H1 (cell line): ENCODE measurements around the gene ERCC6. TPM values are rescaled to one million over a fixed set of nuclear protein-coding genes. Genes with fewer than 3 reads are reported as not detected.

Experiments
- CTCF ChIA-PET: fragments of 300-600 bp; sonication (Branson Sonifier 250); formaldehyde crosslinking; loops from one replicate; lab custom pipeline; 2021; ENCODE audit not compliant: partially characterized antibody; lab: Charles Lee
- POLR2A ChIA-PET: fragments of 300-600 bp; sonication (Branson Sonifier 250); formaldehyde crosslinking; loops from one replicate; lab custom pipeline; 2021; ENCODE audit warnings: inconsistent platforms; ENCODE audit not compliant: partially characterized antibody; lab: Charles Lee
- DNase-seq, 2 experiments: peaks; one replicate each; pipeline versions ENCODE4 v3.0.0 to v3.0.0-alpha.2; 2010 to 2022; ENCODE audit warnings: low spot score in 2 of 2, low read depth in 1 of 2, mixed read lengths in 1 of 2
- FAIRE-seq: peaks from 2 replicates; lab custom pipeline; 2011; peaks lifted over from hg19 to GRCh38; lab: Jason Lieb, UNC
- H2AFZ ChIP-seq: 2 replicates; pipeline ENCODE4 v1.8.1; 2012; ENCODE audit warnings: low read length, inconsistent platforms
- H2AK5ac ChIP-seq: 2 replicates; pipeline ENCODE4 v1.6.1; 2013; ENCODE audit warnings: low read depth, low read length
- H2BK120ac ChIP-seq: replicated peaks from 2 replicates; pipeline ENCODE3; 2013; ENCODE audit warnings: low read depth, low read length, inconsistent platforms
- H2BK12ac ChIP-seq: 2 replicates; pipeline ENCODE4 v1.6.1; 2013; ENCODE audit warnings: low read depth, low read length
- H2BK15ac ChIP-seq: 2 replicates; pipeline ENCODE4 v1.6.1; 2013; ENCODE audit warnings: low read length
- H2BK20ac ChIP-seq: 2 replicates; pipeline ENCODE4 v1.6.1; 2013; ENCODE audit warnings: low read length
- H2BK5ac ChIP-seq: 2 replicates; pipeline ENCODE4 v1.6.1; 2013; ENCODE audit warnings: low read depth, low read length
- H3K14ac ChIP-seq: 2 replicates; pipeline ENCODE4 v1.6.1; 2013; ENCODE audit warnings: inconsistent platforms; ENCODE audit not compliant: insufficient read length
- H3K18ac ChIP-seq: 2 replicates; pipeline ENCODE4 v1.6.1; 2013; ENCODE audit warnings: low read length; ENCODE audit errors: extremely low read depth
- H3K23ac ChIP-seq: 2 replicates; pipeline ENCODE4 v1.6.1; 2013; ENCODE audit warnings: inconsistent platforms; ENCODE audit not compliant: insufficient read length
- H3K23me2 ChIP-seq: 2 replicates; pipeline ENCODE4 v1.6.1; 2013; ENCODE audit warnings: low read depth, low read length
- H3K27ac ChIP-seq: 2 replicates; pipeline ENCODE4 v1.6.1; 2011; ENCODE audit warnings: low read depth, low read length, inconsistent platforms
- H3K27me3 ChIP-seq, 4 experiments: replicated peaks in 1 of 4; 1 replicate in 1 of 4; 2 replicates in 3 of 4; pipeline versions ENCODE4 v1.6.1 to v1.8.1; 2011 to 2013; ENCODE audit warnings: low read length in 3 of 4, mild to moderate bottlenecking in 3 of 4, inconsistent platforms in 2 of 4, mixed read lengths in 2 of 4, moderate library complexity in 1 of 4; ENCODE audit not compliant: control insufficient read depth in 3 of 4, insufficient read depth in 3 of 4; ENCODE audit errors: extremely low read depth in 1 of 4
- H3K36me3 ChIP-seq, 4 experiments: 2 replicates each; pipeline versions ENCODE4 v1.6.1 to v1.8.1; 2011 to 2013; ENCODE audit warnings: mild to moderate bottlenecking in 4 of 4, low read length in 3 of 4, moderate library complexity in 2 of 4, control low read depth in 1 of 4, inconsistent platforms in 1 of 4; ENCODE audit not compliant: insufficient read depth in 4 of 4, control insufficient read depth in 2 of 4
- H3K4ac ChIP-seq: replicated peaks from 2 replicates; pipeline ENCODE3; 2013; ENCODE audit warnings: low read length, low read depth, mixed read lengths, inconsistent platforms; ENCODE audit not compliant: insufficient read length
- H3K4me1 ChIP-seq, 4 experiments: replicated peaks in 1 of 4; 1 replicate in 1 of 4; 2 replicates in 3 of 4; pipeline versions ENCODE4 v1.6.1 to v1.8.1; 2011 to 2013; ENCODE audit warnings: low read length in 3 of 4, inconsistent platforms in 2 of 4, mixed read lengths in 1 of 4; ENCODE audit not compliant: insufficient read depth in 4 of 4, control insufficient read depth in 3 of 4
- H3K4me2 ChIP-seq, 2 experiments: 2 replicates each; pipeline versions ENCODE4 v1.6.1 to v1.8.1; 2011 to 2013; ENCODE audit warnings: low read depth in 2 of 2, low read length in 2 of 2, control low read depth in 1 of 2, inconsistent platforms in 1 of 2, mild to moderate bottlenecking in 1 of 2; ENCODE audit not compliant: insufficient read depth in 1 of 2
- H3K4me3 ChIP-seq, 4 experiments: fragments of 200-600, 300-600 bp in 1 of 4; sonication (generic), shearing (Covaris generic), sonication (Bioruptor Twin) in 1 of 4; 2 replicates each; pipeline versions ENCODE4 v1.5.1 to v1.8.1; 2011 to 2016; ENCODE audit warnings: low read length in 4 of 4, low read depth in 3 of 4, control low read depth in 2 of 4, inconsistent platforms in 2 of 4, mild to moderate bottlenecking in 2 of 4, mixed read lengths in 1 of 4, moderate library complexity in 1 of 4; ENCODE audit not compliant: insufficient read depth in 2 of 4; ENCODE audit errors: extremely low read depth in 1 of 4
- H3K56ac ChIP-seq: replicated peaks from 2 replicates; pipeline ENCODE3; 2013; ENCODE audit warnings: low read depth, mild to moderate bottlenecking, mixed read lengths, low read length, inconsistent platforms; ENCODE audit not compliant: insufficient read length
- H3K79me1 ChIP-seq: 2 replicates; pipeline ENCODE4 v1.6.1; 2013; ENCODE audit warnings: low read depth, low read length, control low read depth
- H3K79me2 ChIP-seq, 2 experiments: 2 replicates each; pipeline versions ENCODE4 v1.6.1 to v1.8.1; 2012 to 2013; ENCODE audit warnings: low read length in 2 of 2, mild to moderate bottlenecking in 2 of 2, inconsistent platforms in 1 of 2; ENCODE audit not compliant: insufficient read depth in 2 of 2, control insufficient read depth in 1 of 2
- H3K9ac ChIP-seq, 4 experiments: replicated peaks in 1 of 4; 1 replicate in 1 of 4; 2 replicates in 3 of 4; pipeline versions ENCODE4 v1.6.1 to v1.8.1; 2011 to 2013; ENCODE audit warnings: low read depth in 3 of 4, low read length in 3 of 4, control low read depth in 2 of 4, mild to moderate bottlenecking in 2 of 4, moderate library complexity in 2 of 4, inconsistent platforms in 1 of 4; ENCODE audit errors: extremely low read depth in 1 of 4
- H3K9me3 ChIP-seq, 2 experiments: 2 replicates each; pipeline versions ENCODE4 v1.6.1 to v1.8.1; 2012 to 2013; ENCODE audit warnings: mild to moderate bottlenecking in 2 of 2, moderate library complexity in 2 of 2, control low read depth in 1 of 2, inconsistent platforms in 1 of 2, low read depth in 1 of 2, low read length in 1 of 2, mixed read lengths in 1 of 2; ENCODE audit not compliant: insufficient read depth in 2 of 2
- H4K20me1 ChIP-seq, 2 experiments: replicated peaks in 1 of 2; 2 replicates each; pipeline versions ENCODE3 to v1.8.1; 2011 to 2013; ENCODE audit warnings: inconsistent platforms in 2 of 2, low read length in 2 of 2, mild to moderate bottlenecking in 1 of 2; ENCODE audit not compliant: insufficient read depth in 2 of 2, control insufficient read depth in 1 of 2
- H4K5ac ChIP-seq: 2 replicates; pipeline ENCODE4 v1.6.1; 2013; ENCODE audit warnings: low read length, low read depth, mixed read lengths, inconsistent platforms; ENCODE audit not compliant: insufficient read length
- H4K8ac ChIP-seq: 2 replicates; pipeline ENCODE4 v1.8.0; 2013; ENCODE audit warnings: mild to moderate bottlenecking, moderate library complexity, low read length, inconsistent platforms; ENCODE audit not compliant: insufficient read depth; ENCODE audit errors: extremely low read depth
- H4K91ac ChIP-seq: replicated peaks from 2 replicates; pipeline ENCODE3; 2013; ENCODE audit warnings: low read length, mixed read lengths, inconsistent platforms; ENCODE audit not compliant: insufficient read length
- CEBPB ChIP-seq: IDR thresholded peaks from 2 replicates; pipeline ENCODE4 v1.6.1; 2012; ENCODE audit warnings: low read depth, low read length
- CHD1 ChIP-seq: IDR thresholded peaks from 2 replicates; pipeline ENCODE4 v1.6.1; 2012; ENCODE audit warnings: low read depth, low read length, improper control_type of control experiment
- EP300 ChIP-seq, 2 experiments: IDR thresholded peaks; 1 replicate in 1 of 2; 2 replicates in 1 of 2; pipeline ENCODE4 v1.6.1; 2011 to 2012; ENCODE audit warnings: low read depth in 2 of 2, low read length in 2 of 2, mild to moderate bottlenecking in 2 of 2, borderline replicate concordance in 1 of 2, inconsistent platforms in 1 of 2, moderate library complexity in 1 of 2
- EZH2 ChIP-seq: fragments of 200-600 bp; sonication (generic); IDR thresholded peaks from 2 replicates; pipeline ENCODE4 v1.7.1; 2012; ENCODE audit warnings: low read depth, mild to moderate bottlenecking, moderate library complexity, low read length, inconsistent platforms; ENCODE audit not compliant: severe bottlenecking
- FOSL1 ChIP-seq: IDR thresholded peaks from 2 replicates; pipeline ENCODE4 v1.6.1; 2011; ENCODE audit warnings: mild to moderate bottlenecking, low read depth, low read length, moderate library complexity; ENCODE audit not compliant: insufficient read depth
- GTF2F1 ChIP-seq: IDR thresholded peaks from 2 replicates; pipeline ENCODE4 v1.6.1; 2012; ENCODE audit warnings: low read depth, low read length, improper control_type of control experiment, borderline replicate concordance
- KDM4A ChIP-seq: IDR thresholded peaks from one replicate; pipeline ENCODE4 v1.7.1; 2012; ENCODE audit warnings: low read depth, mild to moderate bottlenecking, moderate library complexity, low read length, inconsistent platforms; ENCODE audit not compliant: severe bottlenecking
- KDM5A ChIP-seq: fragments of 200-600 bp; IDR thresholded peaks from 2 replicates; pipeline ENCODE4 v1.7.1; 2012; ENCODE audit warnings: mild to moderate bottlenecking, low read length, inconsistent platforms, mixed read lengths
- POU5F1 ChIP-seq: IDR thresholded peaks from 2 replicates; pipeline ENCODE4 v1.6.1; 2011; ENCODE audit warnings: low read depth, mild to moderate bottlenecking, low read length, moderate library complexity
- RBBP5 ChIP-seq: IDR thresholded peaks from 2 replicates; pipeline ENCODE4 v1.7.1; 2012; ENCODE audit warnings: low read depth, mild to moderate bottlenecking, inconsistent platforms, low read length, moderate library complexity, borderline replicate concordance
- RXRA ChIP-seq: IDR thresholded peaks from 2 replicates; pipeline ENCODE4 v1.6.1; 2011; ENCODE audit warnings: low read depth, mild to moderate bottlenecking, low read length, moderate library complexity; ENCODE audit not compliant: insufficient read depth
- SP1 ChIP-seq: IDR thresholded peaks from 2 replicates; pipeline ENCODE4 v1.6.1; 2011; ENCODE audit warnings: low read depth, low read length
- SP4 ChIP-seq: IDR thresholded peaks from 2 replicates; pipeline ENCODE4 v1.6.1; 2012; ENCODE audit warnings: low read length, inconsistent platforms
- SUZ12 ChIP-seq: fragments of 200-600 bp; sonication (generic); IDR thresholded peaks from 2 replicates; pipeline ENCODE4 v1.6.1; 2012; ENCODE audit warnings: mild to moderate bottlenecking, inconsistent platforms, low read length, moderate library complexity, mixed read lengths
- TAF7 ChIP-seq: optimal IDR thresholded peaks from 2 replicates; pipeline ENCODE3; 2011; ENCODE audit warnings: low read depth, mild to moderate bottlenecking, inconsistent platforms, low read length, moderate library complexity, borderline replicate concordance
- TCF12 ChIP-seq: IDR thresholded peaks from 2 replicates; pipeline ENCODE4 v1.6.1; 2011; ENCODE audit warnings: low read depth, mild to moderate bottlenecking, low read length
- WGBS, 2 experiments: shearing (Covaris generic) in 1 of 2; methylation state at CpG; one replicate each; pipeline versions ENCODE4 v1.1.6 to v1.1.7; 2013 to 2015; ENCODE audit warnings: low lambda C conversion rate in 2 of 2, mixed read lengths in 2 of 2, inconsistent platforms in 1 of 2, low coverage in 1 of 2, missing lambda C conversion rate in 1 of 2; ENCODE audit not compliant: insufficient replicate concordance in 2 of 2, insufficient coverage in 1 of 2, insufficient read length in 1 of 2; ENCODE audit errors: extremely low coverage in 1 of 2, missing lambda C conversion rate in 1 of 2; 5-methylcytosine and 5-hydroxymethylcytosine counted together
- polyA plus RNA-seq, 7 experiments: library from polyadenylated mRNA; depleted of rRNA in 3 of 7; stranded (reverse) in 5 of 7; unstranded in 2 of 7; fragments of >200 nt in 5 of 7; fragments of 200-250 nt in 2 of 7; gene quantifications; 1 replicate in 5 of 7; 2 replicates in 1 of 7; 4 replicates in 1 of 7; pipeline versions ENCODE4 v1.2.1 to v1.2.3, GENCODE V29; 2011 to 2013; ENCODE audit warnings: missing spikeins in 2 of 7, mixed read lengths in 2 of 7
- total RNA-seq: library from RNA; stranded (reverse); fragmentation: NEBNext Ultra II Directional; extraction: Animal tissue kit (Norgen Biotek cat#: 25700); gene quantifications from 2 replicates; pipeline ENCODE4 v1.2.1, GENCODE V29; 2021

ERCC6 gene
- total and polyA plus RNA-seq, 2 of the 8 experiments (the other 6 are each of a cell fraction or from before 2014, with no cell fraction given), result 4.1 to 11.9 TPM

DNA sequence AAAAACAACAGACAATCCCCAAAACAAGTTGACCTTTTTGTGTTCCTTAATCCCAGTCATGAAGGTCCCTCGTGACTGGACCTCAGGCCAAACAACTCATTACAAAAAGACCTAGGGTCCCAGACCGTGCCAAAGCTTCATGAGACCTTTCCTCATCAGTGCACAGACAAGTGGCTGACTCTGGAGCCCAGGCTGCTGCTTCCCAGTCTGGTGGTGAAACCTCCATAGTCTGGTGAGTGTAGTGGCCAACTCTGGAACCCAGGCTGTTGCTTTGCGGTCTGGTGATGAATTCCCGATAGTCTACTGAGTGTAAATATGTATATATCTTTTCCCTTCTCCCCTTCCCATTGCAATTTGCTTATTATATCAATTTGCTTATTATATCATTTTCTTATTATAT lies 49.1 kb upstream of the ERCC6 start:
- no peak overlapping the region for H2BK15ac ChIP-seq
- no peaks in the 10 kb centered on the region for H4K20me1 ChIP-seq
- H3K36me3 ChIP-seq, result no peaks in the 10 kb centered on the region
- H3K23ac ChIP-seq, result no peak overlapping the region
- H3K27me3 ChIP-seq, result no peaks in the 10 kb centered on the region
- H3K9ac ChIP-seq, result no peak overlapping the region
- no peak overlapping the region for H2BK5ac ChIP-seq
- no peaks in the 10 kb centered on the region for H3K23me2 ChIP-seq
- no peak overlapping the region for H3K27ac ChIP-seq
- no peaks in the 10 kb centered on the region for H3K9me3 ChIP-seq
- no peak overlapping the region for H3K18ac ChIP-seq
- ChIA-PET CTCF (no interaction called here), POLR2A (no interaction called here)
- no peak overlapping the region for H4K8ac ChIP-seq
- H3K4ac ChIP-seq, result no peak overlapping the region
- no peak overlapping the region for H3K56ac ChIP-seq
- no peak overlapping the region for H3K4me2 ChIP-seq
- H2AK5ac ChIP-seq, result no peak overlapping the region
- H4K5ac ChIP-seq, result no peak overlapping the region
- no peak overlapping the region for H4K91ac ChIP-seq
- H2BK120ac ChIP-seq, result no peak overlapping the region
- 97% methylated on average over 4 of the region's 4 CpGs; no CpG with 5 or more reads in 1 of the 2 experiments for WGBS, 2 experiments
- H2AFZ ChIP-seq, result no peak overlapping the region
- H3K79me1 ChIP-seq, result no peaks in the 10 kb centered on the region
- H3K4me1 ChIP-seq, result no peaks in the 10 kb centered on the region
- DNase-seq, result no peak
- no peaks in the 10 kb centered on the region for H3K79me2 ChIP-seq
- H3K4me3 ChIP-seq, result no peak overlapping the region
- H3K14ac ChIP-seq, result no peak overlapping the region
- no peak overlapping the region for H2BK12ac ChIP-seq
- H2BK20ac ChIP-seq, result no peak overlapping the region
- FAIRE-seq, result no peak
- TF ChIP-seq RBBP5, result no peak
- no peak for TF ChIP-seq SUZ12
- TF ChIP-seq KDM5A, result no peak
- TF ChIP-seq GTF2F1, result no peak
- no peak for TF ChIP-seq CHD1
- TF ChIP-seq SP1, result no peak
- no peak for TF ChIP-seq RXRA
- no peak for TF ChIP-seq POU5F1
- no peak for TF ChIP-seq EP300 (IDR thresholded peaks at IDR 0.05; ENCODE audit: borderline replicate concordance in 1 of 2, low read depth in 2 of 2, low read length in 2 of 2)
- TF ChIP-seq KDM4A, result no peak
- TF ChIP-seq EZH2, result no peak
- TF ChIP-seq SP4, result no peak
- TF ChIP-seq TAF7, result no peak
- TF ChIP-seq FOSL1, result no peak
- no peak for TF ChIP-seq TCF12
- TF ChIP-seq CEBPB, result no peak
